WTC11 (cell line): ENCODE measurements around the gene SLC2A4. TPM values are rescaled to one million over a fixed set of nuclear protein-coding genes. Genes with fewer than 3 reads are reported as not detected.

Experiments
- ATAC-seq: fragments of 200-7000 bp; cut with Tn5 transposase; 2 replicates; pipeline ENCODE4 v1.10.0; 2021; ENCODE audit warnings: mild to moderate bottlenecking, moderate library complexity
- CTCF ChIA-PET: fragments of 300-600 bp; sonication (Branson Sonifier 250); formaldehyde crosslinking; loops from one replicate; lab custom pipeline; 2021; ENCODE audit warnings: antibody characterized with exemption; lab: Charles Lee
- POLR2A ChIA-PET: fragments of 350-600 bp; sonication (Branson Sonifier 250); formaldehyde crosslinking; loops from one replicate; lab custom pipeline; 2021; ENCODE audit warnings: antibody characterized with exemption; lab: Charles Lee
- DNase-seq: peaks from one replicate; pipeline ENCODE4 v3.0.0; 2021; ENCODE audit warnings: low spot score
- H3K27ac Mint-ChIP-seq: 2 replicates; pipeline ENCODE4 v1.8.0; 2021; ENCODE audit warnings: mixed read lengths
- H3K27me3 Mint-ChIP-seq: 2 replicates; pipeline ENCODE4 v1.8.0; 2021; ENCODE audit warnings: low read depth, mild to moderate bottlenecking, moderate library complexity, mixed read lengths
- H3K36me3 Mint-ChIP-seq: 2 replicates; pipeline ENCODE4 v1.8.0; 2021; ENCODE audit warnings: mixed read lengths
- H3K4me1 Mint-ChIP-seq: 2 replicates; pipeline ENCODE4 v1.8.0; 2022; ENCODE audit warnings: mixed read lengths
- H3K4me3 Mint-ChIP-seq: 2 replicates; pipeline ENCODE4 v1.8.0; 2021; ENCODE audit warnings: mild to moderate bottlenecking, moderate library complexity, mixed read lengths
- H3K9me3 Mint-ChIP-seq: 2 replicates; pipeline ENCODE4 v1.8.0; 2021; ENCODE audit warnings: mixed read lengths
- CDX4 ChIP-seq: fragments of 250-450 bp; sonication (Bioruptor Pico); IDR thresholded peaks from 2 replicates; pipeline ENCODE4 v1.9.0; 2021; ENCODE audit warnings: moderate library complexity, mild to moderate bottlenecking, inconsistent platforms, borderline replicate concordance
- CREB1 ChIP-seq: sonication (generic); formaldehyde crosslinking; IDR thresholded peaks from 2 replicates; pipeline ENCODE4 v1.8.0; 2023; ENCODE audit warnings: mild to moderate bottlenecking, missing genetic modification reagents
- CREM ChIP-seq: sonication (generic); formaldehyde crosslinking; IDR thresholded peaks from 2 replicates; pipeline ENCODE4 v1.8.1; 2022; ENCODE audit warnings: mild to moderate bottlenecking, missing genetic modification reagents, moderate library complexity
- ERG ChIP-seq: fragments of 250-450 bp; sonication (Bioruptor Pico); IDR thresholded peaks from 2 replicates; pipeline ENCODE4 v1.8.0; 2021; ENCODE audit warnings: mild to moderate bottlenecking
- FOXP1 ChIP-seq: sonication (generic); formaldehyde crosslinking; IDR thresholded peaks from 2 replicates; pipeline ENCODE4 v1.8.0; 2022; ENCODE audit warnings: missing genetic modification reagents, mild to moderate bottlenecking, moderate library complexity, borderline replicate concordance
- GABPB1 ChIP-seq: sonication (generic); formaldehyde crosslinking; IDR thresholded peaks from 2 replicates; pipeline ENCODE4 v1.8.1; 2023; ENCODE audit warnings: mild to moderate bottlenecking, missing genetic modification reagents
- IRF2 ChIP-seq: sonication (generic); formaldehyde crosslinking; IDR thresholded peaks from 2 replicates; pipeline ENCODE4 v1.8.0; 2022; ENCODE audit warnings: low read depth, missing genetic modification reagents, borderline replicate concordance
- NFATC4 ChIP-seq: fragments of 250-450 bp; sonication (Bioruptor Pico); IDR thresholded peaks from 2 replicates; pipeline ENCODE4 v1.9.0; 2021; ENCODE audit warnings: mild to moderate bottlenecking
- RORB ChIP-seq: fragments of 250-450 bp; sonication (Bioruptor Pico); IDR thresholded peaks from 2 replicates; pipeline ENCODE4 v1.9.0; 2021; ENCODE audit warnings: mild to moderate bottlenecking
- TEAD4 ChIP-seq: sonication (generic); formaldehyde crosslinking; IDR thresholded peaks from 2 replicates; pipeline ENCODE4 v1.8.0; 2022; ENCODE audit warnings: mild to moderate bottlenecking, missing genetic modification reagents
- ZMAT4 ChIP-seq: fragments of 250-450 bp; sonication (Bioruptor Pico); IDR thresholded peaks from 2 replicates; pipeline ENCODE4 v1.9.0; 2021; ENCODE audit warnings: mild to moderate bottlenecking
- ZNF416 ChIP-seq: fragments of 250-450 bp; sonication (Bioruptor Pico); IDR thresholded peaks from 2 replicates; pipeline ENCODE4 v1.9.0; 2021; ENCODE audit warnings: mild to moderate bottlenecking, inconsistent platforms
- ZNF671 ChIP-seq: fragments of 250-450 bp; sonication (Bioruptor Pico); IDR thresholded peaks from 2 replicates; pipeline ENCODE4 v1.8.0; 2021; ENCODE audit warnings: mild to moderate bottlenecking
- total RNA-seq: library from RNA; stranded (reverse); gene quantifications from 3 replicates; pipeline ENCODE4 v1.2.3, GENCODE V29; 2021
- TF ChIP-seq, protein P1 (sequence below): sonication (generic); formaldehyde crosslinking; IDR thresholded peaks from 2 replicates; pipeline ENCODE4 v1.8.0; 2022; ENCODE audit warnings: mild to moderate bottlenecking, missing genetic modification reagents
- TF ChIP-seq, protein P2 (sequence below): sonication (generic); formaldehyde crosslinking; IDR thresholded peaks from 2 replicates; pipeline ENCODE4 v1.8.1; 2022; ENCODE audit warnings: mild to moderate bottlenecking, moderate library complexity, missing genetic modification reagents
- TF ChIP-seq, protein P3 (sequence below): fragments of 200-600 bp; IDR thresholded peaks from 2 replicates; pipeline ENCODE4 v1.8.0; 2022; ENCODE audit warnings: antibody characterized with exemption
- TF ChIP-seq, protein P4 (sequence below): sonication (generic); formaldehyde crosslinking; IDR thresholded peaks from 2 replicates; pipeline ENCODE4 v1.8.0; 2023; ENCODE audit warnings: mild to moderate bottlenecking, missing genetic modification reagents

SLC2A4 gene
- total RNA-seq, 1 experiment from 2014 or later, result 6.4 TPM

- no peak for ATAC-seq
- TF ChIP-seq ERG (no peak), ZNF671 (no peak), FOXP1 (no peak), RORB (CRISPR knock-in tag) (no peak), IRF2 (CRISPR knock-in tag) (no peak), ZNF416 (CRISPR knock-in tag) (no peak), CREM (no peak), GABPB1 (CRISPR knock-in tag) (no peak), NFATC4 (no peak), ZMAT4 (no peak), CDX4 (CRISPR knock-in tag) (no peak), TEAD4 (CRISPR knock-in tag) (no peak), CREB1 (CRISPR knock-in tag) (no peak)
- TF ChIP-seq, protein P1, sequence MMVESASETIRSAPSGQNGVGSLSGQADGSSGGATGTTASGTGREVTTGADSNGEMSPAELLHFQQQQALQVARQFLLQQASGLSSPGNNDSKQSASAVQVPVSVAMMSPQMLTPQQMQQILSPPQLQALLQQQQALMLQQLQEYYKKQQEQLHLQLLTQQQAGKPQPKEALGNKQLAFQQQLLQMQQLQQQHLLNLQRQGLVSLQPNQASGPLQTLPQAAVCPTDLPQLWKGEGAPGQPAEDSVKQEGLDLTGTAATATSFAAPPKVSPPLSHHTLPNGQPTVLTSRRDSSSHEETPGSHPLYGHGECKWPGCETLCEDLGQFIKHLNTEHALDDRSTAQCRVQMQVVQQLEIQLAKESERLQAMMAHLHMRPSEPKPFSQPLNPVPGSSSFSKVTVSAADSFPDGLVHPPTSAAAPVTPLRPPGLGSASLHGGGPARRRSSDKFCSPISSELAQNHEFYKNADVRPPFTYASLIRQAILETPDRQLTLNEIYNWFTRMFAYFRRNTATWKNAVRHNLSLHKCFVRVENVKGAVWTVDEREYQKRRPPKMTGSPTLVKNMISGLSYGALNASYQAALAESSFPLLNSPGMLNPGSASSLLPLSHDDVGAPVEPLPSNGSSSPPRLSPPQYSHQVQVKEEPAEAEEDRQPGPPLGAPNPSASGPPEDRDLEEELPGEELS (CRISPR knock-in tag), result no peak
- TF ChIP-seq, protein P2, sequence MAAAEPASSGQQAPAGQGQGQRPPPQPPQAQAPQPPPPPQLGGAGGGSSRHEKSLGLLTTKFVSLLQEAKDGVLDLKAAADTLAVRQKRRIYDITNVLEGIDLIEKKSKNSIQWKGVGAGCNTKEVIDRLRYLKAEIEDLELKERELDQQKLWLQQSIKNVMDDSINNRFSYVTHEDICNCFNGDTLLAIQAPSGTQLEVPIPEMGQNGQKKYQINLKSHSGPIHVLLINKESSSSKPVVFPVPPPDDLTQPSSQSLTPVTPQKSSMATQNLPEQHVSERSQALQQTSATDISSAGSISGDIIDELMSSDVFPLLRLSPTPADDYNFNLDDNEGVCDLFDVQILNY (CRISPR knock-in tag), result no peak
- TF ChIP-seq, protein P3, sequence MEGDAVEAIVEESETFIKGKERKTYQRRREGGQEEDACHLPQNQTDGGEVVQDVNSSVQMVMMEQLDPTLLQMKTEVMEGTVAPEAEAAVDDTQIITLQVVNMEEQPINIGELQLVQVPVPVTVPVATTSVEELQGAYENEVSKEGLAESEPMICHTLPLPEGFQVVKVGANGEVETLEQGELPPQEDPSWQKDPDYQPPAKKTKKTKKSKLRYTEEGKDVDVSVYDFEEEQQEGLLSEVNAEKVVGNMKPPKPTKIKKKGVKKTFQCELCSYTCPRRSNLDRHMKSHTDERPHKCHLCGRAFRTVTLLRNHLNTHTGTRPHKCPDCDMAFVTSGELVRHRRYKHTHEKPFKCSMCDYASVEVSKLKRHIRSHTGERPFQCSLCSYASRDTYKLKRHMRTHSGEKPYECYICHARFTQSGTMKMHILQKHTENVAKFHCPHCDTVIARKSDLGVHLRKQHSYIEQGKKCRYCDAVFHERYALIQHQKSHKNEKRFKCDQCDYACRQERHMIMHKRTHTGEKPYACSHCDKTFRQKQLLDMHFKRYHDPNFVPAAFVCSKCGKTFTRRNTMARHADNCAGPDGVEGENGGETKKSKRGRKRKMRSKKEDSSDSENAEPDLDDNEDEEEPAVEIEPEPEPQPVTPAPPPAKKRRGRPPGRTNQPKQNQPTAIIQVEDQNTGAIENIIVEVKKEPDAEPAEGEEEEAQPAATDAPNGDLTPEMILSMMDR, result no peak
- TF ChIP-seq, protein P4, sequence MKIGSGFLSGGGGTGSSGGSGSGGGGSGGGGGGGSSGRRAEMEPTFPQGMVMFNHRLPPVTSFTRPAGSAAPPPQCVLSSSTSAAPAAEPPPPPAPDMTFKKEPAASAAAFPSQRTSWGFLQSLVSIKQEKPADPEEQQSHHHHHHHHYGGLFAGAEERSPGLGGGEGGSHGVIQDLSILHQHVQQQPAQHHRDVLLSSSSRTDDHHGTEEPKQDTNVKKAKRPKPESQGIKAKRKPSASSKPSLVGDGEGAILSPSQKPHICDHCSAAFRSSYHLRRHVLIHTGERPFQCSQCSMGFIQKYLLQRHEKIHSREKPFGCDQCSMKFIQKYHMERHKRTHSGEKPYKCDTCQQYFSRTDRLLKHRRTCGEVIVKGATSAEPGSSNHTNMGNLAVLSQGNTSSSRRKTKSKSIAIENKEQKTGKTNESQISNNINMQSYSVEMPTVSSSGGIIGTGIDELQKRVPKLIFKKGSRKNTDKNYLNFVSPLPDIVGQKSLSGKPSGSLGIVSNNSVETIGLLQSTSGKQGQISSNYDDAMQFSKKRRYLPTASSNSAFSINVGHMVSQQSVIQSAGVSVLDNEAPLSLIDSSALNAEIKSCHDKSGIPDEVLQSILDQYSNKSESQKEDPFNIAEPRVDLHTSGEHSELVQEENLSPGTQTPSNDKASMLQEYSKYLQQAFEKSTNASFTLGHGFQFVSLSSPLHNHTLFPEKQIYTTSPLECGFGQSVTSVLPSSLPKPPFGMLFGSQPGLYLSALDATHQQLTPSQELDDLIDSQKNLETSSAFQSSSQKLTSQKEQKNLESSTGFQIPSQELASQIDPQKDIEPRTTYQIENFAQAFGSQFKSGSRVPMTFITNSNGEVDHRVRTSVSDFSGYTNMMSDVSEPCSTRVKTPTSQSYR, result no peak
- H3K4me3 Mint-ChIP-seq, result no peak overlapping the region
- CTCF ChIA-PET, result no interaction called here
- H3K27ac Mint-ChIP-seq, result no peak overlapping the region
- H3K27me3 Mint-ChIP-seq, result no peaks in the 10 kb centered on the region
- no peak for DNase-seq
- H3K36me3 Mint-ChIP-seq, result peaks cover 47% of the 10 kb centered on the region
- peaks cover 12% of the 10 kb centered on the region for H3K4me1 Mint-ChIP-seq
- POLR2A ChIA-PET, result no interaction called here
- no peaks in the 10 kb centered on the region for H3K9me3 Mint-ChIP-seq
These were observed 36.8 kb downstream of the SLC2A4 start for GRCh38 chr17:7318121-7318860.
